AG04450 (cell line): ENCODE data around the gene ABLIM1. TPM values are rescaled to one million over a fixed set of nuclear protein-coding genes. Genes with fewer than 3 reads are reported as not detected.

Experiments
- CTCF ChIA-PET: fragments of 300-600, 350-600 bp; formaldehyde crosslinking; extraction: SDS; loops from one replicate; lab custom pipeline; 2022; ENCODE audit warnings: antibody characterized with exemption, inconsistent platforms; lab: Charles Lee
- POLR2A ChIA-PET: fragments of 350-600 bp; formaldehyde crosslinking; extraction: SDS; loops from one replicate; lab custom pipeline; 2021; ENCODE audit warnings: antibody characterized with exemption, inconsistent platforms; lab: Yijun Ruan, JAX
- DNase-seq: peaks from one replicate; pipeline ENCODE4 v3.0.0-alpha.2; 2011; ENCODE audit warnings: low read depth, low spot score
- H3K27ac ChIP-seq: one replicate; pipeline ENCODE4 v1.5.1; 2012; ENCODE audit warnings: low read depth, low read length, control low read depth
- H3K27me3 ChIP-seq: one replicate; pipeline ENCODE4 v1.6.0; 2012; ENCODE audit warnings: low read length; ENCODE audit not compliant: control insufficient read depth, insufficient read depth
- H3K4me3 ChIP-seq: 2 replicates; pipeline ENCODE4 v1.5.1; 2011; ENCODE audit warnings: mild to moderate bottlenecking, low read depth, low read length, control low read depth
- H3K9me3 ChIP-seq: 2 replicates; pipeline ENCODE4 v1.5.1; 2012; ENCODE audit warnings: low read length; ENCODE audit not compliant: control insufficient read depth, insufficient read depth
- CTCF ChIP-seq: IDR thresholded peaks from 2 replicates; pipeline ENCODE4 v1.5.1; 2011; ENCODE audit warnings: low read depth, low read length, control low read depth, inconsistent platforms
- polyA plus RNA-seq: library from polyadenylated mRNA; depleted of rRNA; stranded (reverse); fragments of >200 nt; gene quantifications from 2 replicates; pipeline ENCODE4 v1.2.3, GENCODE V29; 2011

ABLIM1 gene
- polyA plus RNA-seq, 1 experiment, result 6.4 TPM

- Histone ChIP-seq H3K27ac (no peak overlapping the region), H3K9me3 (peaks cover 6% of the 10 kb centered on the region; the same call in 1 of the 2 replicates), H3K4me3 (no peak overlapping the region), H3K27me3 (no peaks in the 10 kb centered on the region)
- TF ChIP-seq CTCF, result no peak
- CTCF ChIA-PET, result no interaction called here
- no peak for DNase-seq
- POLR2A ChIA-PET, result no interaction called here
Observed at GRCh38 chr10:114559636-114560035, 98.4 kb downstream of the ABLIM1 start.

GRCh38 chr10:114557854-114558253 lies 100.2 kb downstream of the ABLIM1 start:
- no peak for DNase-seq
- no peak for TF ChIP-seq CTCF
- Histone ChIP-seq H3K27ac (no peak overlapping the region), H3K27me3 (no peaks in the 10 kb centered on the region), H3K9me3 (peaks cover 6% of the 10 kb centered on the region; the same call in 1 of the 2 replicates), H3K4me3 (no peak overlapping the region)
- ChIA-PET POLR2A (no interaction called here), CTCF (interaction anchor here (0.6 kb wide), 1 partner anchor 363 kb away, joined by 4 read pairs; no protein-coding TSS in a partner anchor)

GRCh38 chr10:114556236-114557122 lies 101.6 kb downstream of the ABLIM1 start:
- Histone ChIP-seq H3K9me3 (peaks cover 6% of the 10 kb centered on the region; the same call in 1 of the 2 replicates), H3K4me3 (no peak overlapping the region), H3K27me3 (no peaks in the 10 kb centered on the region), H3K27ac (no peak overlapping the region)
- ChIA-PET CTCF (interaction anchor here (7.4 kb wide), 1 partner anchor 147 kb away, joined by 73 read pairs; no protein-coding TSS in a partner anchor), POLR2A (no interaction called here)
- no peak for DNase-seq
- no peak for TF ChIP-seq CTCF

GRCh38 chr10:114553436-114553835 lies 104.6 kb downstream of the ABLIM1 start:
- no peak for TF ChIP-seq CTCF
- POLR2A ChIA-PET, result interaction anchor here (0.6 kb wide), 1 partner anchor 145 kb away, joined by 4 read pairs; no protein-coding TSS in a partner anchor
- Histone ChIP-seq H3K27ac (no peak overlapping the region), H3K9me3 (peaks cover 6% of the 10 kb centered on the region; the same call in 1 of the 2 replicates), H3K27me3 (no peaks in the 10 kb centered on the region), H3K4me3 (no peak overlapping the region)
- DNase-seq, result no peak
- CTCF ChIA-PET, result interaction anchor here (1.1 to 7.4 kb wide), 3 partner anchors 82 to 231 kb away, joined by 4 to 73 read pairs (median 65); no protein-coding TSS in a partner anchor
